ENCODE data around the gene DNALI1. TPM values are rescaled to one million over a fixed set of nuclear protein-coding genes. Genes with fewer than 3 reads are reported as not detected.
A peak's percentile ranks its signal among the peaks of the same experiment; 100 is the strongest.

Gene DNALI1
- polyA plus RNA-seq, 1 of the 3 experiments (the other 2 are of a cell fraction), result 17.4 TPM

DNA sequence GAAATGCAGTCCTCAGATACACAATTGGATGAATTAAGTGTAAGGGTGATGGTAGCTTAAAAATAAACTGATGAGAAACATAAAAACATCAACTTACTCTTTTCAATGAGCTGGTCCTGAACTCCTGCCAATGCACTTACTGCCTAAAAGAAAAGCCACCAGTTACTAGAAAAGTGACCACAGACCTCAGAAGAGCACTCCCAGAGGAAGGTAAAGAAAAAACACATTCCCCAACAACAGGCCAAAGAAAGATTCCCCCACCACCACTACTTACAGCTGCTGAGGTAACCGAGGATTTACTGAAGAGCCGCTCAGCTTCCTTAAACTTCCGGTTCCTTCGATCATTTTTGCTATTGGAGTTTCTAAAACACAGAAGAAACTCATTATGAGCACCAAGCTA, 47.6 kb upstream of the DNALI1 start:
- ChIA-PET POLR2A (no interaction called here), CTCF (interaction anchor here (1.0 to 3.9 kb wide), 9 partner anchors 8 to 55 kb away, joined by 3 to 24 read pairs (median 4); no protein-coding TSS in a partner anchor)
- Histone ChIP-seq H3K4me1 (ENCODE audit: control insufficient read depth in 1 of 2, insufficient read depth in 2 of 2, low read depth in 1 of 2, low read length in 1 of 2) (peaks cover 0 to 7% of the 10 kb centered on the region in 2 experiments; a peak in 1 of 4 replicates), H3K4me2 (no peak overlapping the region), H3K9me2 (no peaks in the 10 kb centered on the region), H3K4me3 (ENCODE audit: low read depth in 2 of 2, low read length in 1 of 2) (no peak overlapping the region), H4K20me1 (ENCODE audit: insufficient read depth) (peaks cover 7% of the 10 kb centered on the region; the same call in 1 of the 2 replicates), H3K27me3 (ENCODE audit: insufficient read depth) (no peaks in the 10 kb centered on the region), H2AFZ (ENCODE audit: low read depth) (no peak overlapping the region), H3K27ac (ENCODE audit: low read depth in 2 of 2, low read length in 1 of 2) (no peak overlapping the region), H3K36me3 (replicated peaks in 1 of 2; ENCODE audit: control insufficient read depth in 1 of 2, insufficient read depth in 2 of 2, low read length in 1 of 2) (peaks cover 24 to 57% of the 10 kb centered on the region in 2 experiments), H3K9me3 (no peaks in the 10 kb centered on the region), H3K9ac (no peak overlapping the region), H3K79me2 (ENCODE audit: insufficient read depth) (peaks cover 66% of the 10 kb centered on the region), H3F3A (replicated peaks; ENCODE audit: insufficient read depth) (peaks cover 6% of the 10 kb centered on the region)
- 88% methylated on average over 4 of the region's 4 CpGs for WGBS (ENCODE audit: low lambda C conversion rate)
- TF ChIP-seq, protein P1, sequence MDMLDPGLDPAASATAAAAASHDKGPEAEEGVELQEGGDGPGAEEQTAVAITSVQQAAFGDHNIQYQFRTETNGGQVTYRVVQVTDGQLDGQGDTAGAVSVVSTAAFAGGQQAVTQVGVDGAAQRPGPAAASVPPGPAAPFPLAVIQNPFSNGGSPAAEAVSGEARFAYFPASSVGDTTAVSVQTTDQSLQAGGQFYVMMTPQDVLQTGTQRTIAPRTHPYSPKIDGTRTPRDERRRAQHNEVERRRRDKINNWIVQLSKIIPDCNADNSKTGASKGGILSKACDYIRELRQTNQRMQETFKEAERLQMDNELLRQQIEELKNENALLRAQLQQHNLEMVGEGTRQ (IDR thresholded peaks at IDR 0.05; ENCODE audit: borderline replicate concordance, low read depth, low read length), result no peak
- TF ChIP-seq, protein P2, sequence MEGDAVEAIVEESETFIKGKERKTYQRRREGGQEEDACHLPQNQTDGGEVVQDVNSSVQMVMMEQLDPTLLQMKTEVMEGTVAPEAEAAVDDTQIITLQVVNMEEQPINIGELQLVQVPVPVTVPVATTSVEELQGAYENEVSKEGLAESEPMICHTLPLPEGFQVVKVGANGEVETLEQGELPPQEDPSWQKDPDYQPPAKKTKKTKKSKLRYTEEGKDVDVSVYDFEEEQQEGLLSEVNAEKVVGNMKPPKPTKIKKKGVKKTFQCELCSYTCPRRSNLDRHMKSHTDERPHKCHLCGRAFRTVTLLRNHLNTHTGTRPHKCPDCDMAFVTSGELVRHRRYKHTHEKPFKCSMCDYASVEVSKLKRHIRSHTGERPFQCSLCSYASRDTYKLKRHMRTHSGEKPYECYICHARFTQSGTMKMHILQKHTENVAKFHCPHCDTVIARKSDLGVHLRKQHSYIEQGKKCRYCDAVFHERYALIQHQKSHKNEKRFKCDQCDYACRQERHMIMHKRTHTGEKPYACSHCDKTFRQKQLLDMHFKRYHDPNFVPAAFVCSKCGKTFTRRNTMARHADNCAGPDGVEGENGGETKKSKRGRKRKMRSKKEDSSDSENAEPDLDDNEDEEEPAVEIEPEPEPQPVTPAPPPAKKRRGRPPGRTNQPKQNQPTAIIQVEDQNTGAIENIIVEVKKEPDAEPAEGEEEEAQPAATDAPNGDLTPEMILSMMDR (IDR thresholded peaks at IDR 0.05), result peak; percentile 49
- peak; percentile 15 for DNase-seq

DNA sequence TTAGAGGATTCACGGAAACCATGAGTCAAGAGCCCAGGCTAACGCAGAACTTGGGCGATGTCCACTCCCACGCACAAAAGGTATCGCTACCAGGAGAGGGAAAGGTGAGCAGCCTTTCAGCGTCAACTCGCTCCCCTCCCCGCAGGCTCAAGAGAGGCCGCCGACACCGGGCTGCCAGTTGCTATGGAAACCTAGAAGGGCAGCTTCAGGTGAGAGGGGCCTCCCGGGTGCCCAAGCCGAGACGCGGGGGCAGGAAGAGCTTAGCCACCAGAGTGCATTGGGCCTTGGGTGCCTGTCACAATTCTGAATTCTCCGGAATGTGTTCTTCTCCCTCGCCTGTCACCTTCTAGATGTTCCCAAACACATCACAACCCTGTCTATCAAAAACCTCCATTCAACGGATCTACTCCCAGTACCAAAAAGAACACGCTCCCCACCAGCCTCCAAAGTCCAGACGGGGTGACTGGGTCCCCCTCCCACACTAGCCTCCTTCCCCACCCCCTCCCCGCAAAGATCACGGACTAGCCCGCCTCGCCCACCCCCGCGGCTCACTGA, 42.9 kb upstream of the DNALI1 start:
- Histone ChIP-seq H3K4me1 (ENCODE audit: control insufficient read depth in 1 of 2, insufficient read depth in 2 of 2, low read depth in 1 of 2, low read length in 1 of 2) (peaks cover 0 to 15% of the 10 kb centered on the region in 2 experiments; a peak in 1 of 4 replicates), H3K4me3 (ENCODE audit: low read depth in 2 of 2, low read length in 1 of 2) (peak overlapping the region; percentile 83 to 96), H3K9me3 (no peaks in the 10 kb centered on the region), H3K79me2 (ENCODE audit: insufficient read depth) (peaks cover 47% of the 10 kb centered on the region), H2AFZ (ENCODE audit: low read depth) (no peak overlapping the region), H3K4me2 (peak overlapping the region; percentile 90), H3F3A (replicated peaks; ENCODE audit: insufficient read depth) (peaks cover 6% of the 10 kb centered on the region), H3K27me3 (ENCODE audit: insufficient read depth) (no peaks in the 10 kb centered on the region), H3K36me3 (replicated peaks in 1 of 2; ENCODE audit: control insufficient read depth in 1 of 2, insufficient read depth in 2 of 2, low read length in 1 of 2) (peaks cover 16 to 20% of the 10 kb centered on the region in 2 experiments), H4K20me1 (ENCODE audit: insufficient read depth) (peaks cover 7% of the 10 kb centered on the region; the same call in 1 of the 2 replicates), H3K9ac (peak overlapping the region; percentile 95), H3K27ac (ENCODE audit: low read depth in 2 of 2, low read length in 1 of 2) (peak overlapping the region in 1 of 2 experiments; percentile 94; a peak in 2 of 4 replicates), H3K9me2 (no peaks in the 10 kb centered on the region)
- no peak for TF ChIP-seq YY1 (IDR thresholded peaks at IDR 0.05; ENCODE audit: low read depth)
- TF ChIP-seq SIN3A (IDR thresholded peaks at IDR 0.05; ENCODE audit: borderline replicate concordance, low read depth, low read length), result peak; percentile 48; the same call in 1 of the 2 replicates
- no peak for TF ChIP-seq IRF3 (IDR thresholded peaks at IDR 0.05; ENCODE audit: low read depth, low read length)
- TF ChIP-seq MXI1 (IDR thresholded peaks at IDR 0.05; ENCODE audit: low read depth, low read length), result no peak; the same call in 1 of the 2 replicates
- ChIA-PET POLR2A (interaction anchor here (1.0 to 1.4 kb wide), 5 partner anchors 15 to 42 kb away, joined by 3 to 5 read pairs (median 4); no protein-coding TSS in a partner anchor), CTCF (interaction anchor here (0.6 to 4.8 kb wide), 28 partner anchors 8 to 1114 kb away, joined by 3 to 38 read pairs (median 4); partner anchors contain the start of genes RSPO1 and ZC3H12A)
- WGBS (ENCODE audit: low lambda C conversion rate), result 6% methylated on average over 24 of the region's 26 CpGs
- peak; percentile 44 for DNase-seq

Measured in SK-N-SH (cell line).